ENCODE data around the gene IL17RC. TPM values are rescaled to one million over a fixed set of nuclear protein-coding genes. Genes with fewer than 3 reads are reported as not detected.
"Not testable (repeated sequence)": the region's sequence is repeated elsewhere in the genome, so short reads cannot be mapped to it uniquely, and the experiment has no call there.

Gene IL17RC
- total RNA-seq, 4 donors from 2014 or later, result 14.8 to 67.3 (median 47.2) TPM

GRCh38 chr3:9891072-9891622 is 25.8 kb upstream of the IL17RC start:
- Histone ChIP-seq H3K27ac (peak overlapping the region; percentile 93 to 100 (median 96)), H3K4me1 (peaks cover 7 to 11% of the 10 kb centered on the region in 2 donors), H3K27me3 (no peaks in the 10 kb centered on the region), H3K4me3 (peak overlapping the region; percentile 65 to 100 (median 88)), H3K36me3 (peaks cover 0 to 20% of the 10 kb centered on the region in 2 donors), H3K9me3 (no peaks in the 10 kb centered on the region)
- in situ Hi-C loops (cut with MboI; ENCODE audit: low sequenced_read_pairs in 4 of 4) (no loop called here), intact Hi-C loops (cut with DNase I; ENCODE audit: low total_unique reads) (loop anchor here (1.0 to 2.0 kb wide), 3 partner anchors 24 to 430 kb away; partner anchors contain the start of genes RPUSD3 and SEC13)
- no peak for TF ChIP-seq POLR2A (IDR thresholded peaks at IDR 0.05)
- TF ChIP-seq, protein P1, sequence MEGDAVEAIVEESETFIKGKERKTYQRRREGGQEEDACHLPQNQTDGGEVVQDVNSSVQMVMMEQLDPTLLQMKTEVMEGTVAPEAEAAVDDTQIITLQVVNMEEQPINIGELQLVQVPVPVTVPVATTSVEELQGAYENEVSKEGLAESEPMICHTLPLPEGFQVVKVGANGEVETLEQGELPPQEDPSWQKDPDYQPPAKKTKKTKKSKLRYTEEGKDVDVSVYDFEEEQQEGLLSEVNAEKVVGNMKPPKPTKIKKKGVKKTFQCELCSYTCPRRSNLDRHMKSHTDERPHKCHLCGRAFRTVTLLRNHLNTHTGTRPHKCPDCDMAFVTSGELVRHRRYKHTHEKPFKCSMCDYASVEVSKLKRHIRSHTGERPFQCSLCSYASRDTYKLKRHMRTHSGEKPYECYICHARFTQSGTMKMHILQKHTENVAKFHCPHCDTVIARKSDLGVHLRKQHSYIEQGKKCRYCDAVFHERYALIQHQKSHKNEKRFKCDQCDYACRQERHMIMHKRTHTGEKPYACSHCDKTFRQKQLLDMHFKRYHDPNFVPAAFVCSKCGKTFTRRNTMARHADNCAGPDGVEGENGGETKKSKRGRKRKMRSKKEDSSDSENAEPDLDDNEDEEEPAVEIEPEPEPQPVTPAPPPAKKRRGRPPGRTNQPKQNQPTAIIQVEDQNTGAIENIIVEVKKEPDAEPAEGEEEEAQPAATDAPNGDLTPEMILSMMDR (IDR thresholded peaks at IDR 0.05 in 4 of 5, conservative IDR thresholded peaks at IDR 0.05 in 1 of 5), result no peak
- DNase-seq (no peak), ATAC-seq (no peak)

DNA sequence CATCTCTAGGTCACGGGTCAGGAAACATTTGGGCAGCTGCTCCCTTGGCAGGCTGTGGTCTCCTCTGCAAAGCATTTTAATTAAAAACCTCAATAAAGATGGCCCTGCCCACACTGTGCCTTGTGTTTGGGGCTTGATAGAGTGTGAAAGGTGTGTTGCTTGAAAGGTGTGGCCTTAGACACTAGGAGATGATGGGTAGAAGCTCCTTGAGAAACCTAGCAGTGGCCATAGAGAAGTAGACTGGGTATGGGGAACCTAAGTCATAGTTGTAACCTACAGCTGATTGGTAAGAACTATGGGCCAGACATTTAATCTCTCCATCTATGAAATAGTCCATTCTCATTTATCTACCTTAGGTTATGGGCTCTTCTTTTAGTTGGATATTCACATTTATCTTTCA is 23.2 kb upstream of the IL17RC start:
- intact Hi-C loops (cut with DNase I; ENCODE audit: low total_unique reads), result no loop called here
- in situ Hi-C loops (cut with MboI; ENCODE audit: low sequenced_read_pairs in 4 of 4), result no loop called here
- H3K9me3 ChIP-seq, result no peaks in the 10 kb centered on the region
- H3K4me1 ChIP-seq, result peaks cover 11% of the 10 kb centered on the region in 2 donors
- peaks cover 0 to 20% of the 10 kb centered on the region in 2 donors for H3K36me3 ChIP-seq
- H3K27me3 ChIP-seq, result no peaks in the 10 kb centered on the region
- no peak for TF ChIP-seq POLR2A (IDR thresholded peaks at IDR 0.05)
- TF ChIP-seq, protein P1 (IDR thresholded peaks at IDR 0.05 in 4 of 5, conservative IDR thresholded peaks at IDR 0.05 in 1 of 5), result no peak
- ATAC-seq (no peak), DNase-seq (no peak)
- H3K27ac ChIP-seq, result peak overlapping the region; percentile 2 to 72 (median 40)
- no peak overlapping the region for H3K4me3 ChIP-seq

DNA sequence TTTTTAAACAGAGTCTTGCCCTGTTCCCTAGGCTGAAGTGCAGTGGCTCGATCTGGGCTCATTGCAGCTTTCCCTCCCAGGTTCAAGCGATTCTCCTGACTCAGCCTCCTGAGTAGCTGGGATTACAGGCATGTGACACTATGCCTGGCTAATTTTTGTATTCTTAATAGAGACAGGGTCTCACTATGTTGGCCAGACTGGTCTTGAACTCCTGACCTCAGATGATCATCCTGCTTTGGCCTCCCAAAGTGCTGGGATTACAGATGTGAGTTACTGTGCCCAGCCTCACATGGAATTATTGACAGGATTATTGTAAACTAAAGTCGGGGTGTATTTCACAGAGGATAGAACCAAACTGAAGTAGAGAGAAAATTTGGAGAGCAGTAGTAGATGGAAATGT is 21.2 kb upstream of the IL17RC start:
- H3K9me3 ChIP-seq; intact Hi-C loops (cut with DNase I; ENCODE audit: low total_unique reads); ATAC-seq; H3K27me3 ChIP-seq; DNase-seq; H3K4me1 ChIP-seq; H3K4me3 ChIP-seq; in situ Hi-C loops (cut with MboI; ENCODE audit: low sequenced_read_pairs in 4 of 4): not testable (repeated sequence)
- Histone ChIP-seq H3K27ac (peak overlapping the region in 2 of 4 donors; percentile 16 to 72), H3K36me3 (peaks cover 0 to 20% of the 10 kb centered on the region in 2 donors)

DNA sequence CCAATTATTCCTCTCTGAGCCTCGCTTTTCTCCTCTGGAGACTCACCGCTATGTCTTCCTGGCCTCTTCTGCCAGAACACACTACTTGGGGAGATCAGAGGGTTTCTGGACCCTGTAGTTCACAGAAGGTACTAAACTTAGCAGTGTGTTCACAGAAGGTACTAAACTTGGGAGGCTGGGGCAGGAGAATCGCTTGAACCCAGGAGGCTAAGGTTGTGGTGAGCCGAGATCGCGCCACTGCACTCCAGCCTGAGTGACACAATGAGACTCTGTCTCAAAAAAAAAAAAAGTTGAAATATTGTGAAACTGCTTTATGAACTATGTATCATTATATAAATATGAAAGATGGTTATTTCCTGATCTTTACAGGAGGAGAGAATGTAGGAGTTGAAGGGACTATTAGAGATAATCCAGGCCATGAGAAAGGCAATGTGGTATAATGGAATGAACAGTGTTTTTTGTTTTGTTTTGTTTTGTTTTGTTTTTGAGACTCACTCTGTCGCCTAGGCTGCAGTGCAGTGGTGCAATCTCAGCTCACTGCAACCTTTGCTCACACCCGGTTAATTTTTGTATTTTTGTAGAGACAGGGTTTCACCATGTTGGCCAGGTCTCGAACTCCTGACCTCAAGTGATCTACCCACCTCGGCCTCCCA is 20.0 kb upstream of the IL17RC start:
- H3K4me1 ChIP-seq; intact Hi-C loops (cut with DNase I; ENCODE audit: low total_unique reads); H3K4me3 ChIP-seq; in situ Hi-C loops (cut with MboI; ENCODE audit: low sequenced_read_pairs in 4 of 4); H3K27ac ChIP-seq; ATAC-seq; DNase-seq; H3K9me3 ChIP-seq; H3K27me3 ChIP-seq: not testable (repeated sequence)
- peaks cover 0 to 20% of the 10 kb centered on the region in 2 donors for H3K36me3 ChIP-seq

DNA sequence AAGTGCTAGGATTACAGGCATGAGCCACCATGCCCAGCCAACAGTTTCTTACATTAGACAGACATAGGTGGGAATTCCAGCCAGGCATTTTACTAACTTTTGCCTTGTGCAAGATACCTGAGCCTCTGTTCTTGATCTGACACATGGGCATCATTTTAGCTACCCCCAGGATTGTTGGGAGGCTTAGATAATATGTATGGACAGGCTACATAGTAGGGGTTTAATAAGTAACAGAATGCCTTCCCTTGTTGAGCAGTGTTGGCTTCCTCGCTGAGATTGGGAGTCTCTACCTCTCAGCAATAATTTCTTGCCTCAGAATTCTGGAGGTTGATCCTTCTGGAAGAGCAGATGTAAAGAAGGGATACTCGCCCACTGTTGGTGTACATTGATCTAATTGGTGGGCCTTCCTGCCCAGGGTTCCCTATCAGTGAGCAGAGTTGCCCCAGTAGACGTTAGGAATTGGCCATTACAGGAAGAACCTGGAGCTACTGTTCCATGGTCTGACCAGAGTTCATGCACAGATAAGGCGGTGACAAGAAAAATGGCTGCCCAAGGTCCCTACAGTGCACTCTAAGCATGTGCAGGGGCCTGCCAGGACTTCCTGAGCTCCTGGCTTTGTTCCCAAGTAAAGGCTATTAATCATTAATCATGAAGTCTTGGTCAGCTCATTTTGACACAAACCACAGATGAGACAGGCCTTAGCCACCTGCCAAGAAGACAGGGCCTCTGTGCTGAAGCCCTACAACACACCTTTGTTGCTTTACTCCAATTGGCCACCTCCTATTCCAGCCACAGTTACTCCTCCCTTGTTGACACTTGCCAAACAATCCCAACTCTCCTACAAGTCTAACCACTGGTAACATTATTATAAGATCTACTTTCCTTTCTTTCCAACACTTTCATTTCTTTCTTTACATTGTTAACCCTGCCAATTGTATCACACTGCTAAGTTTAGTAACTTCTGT is 19.2 kb upstream of the IL17RC start:
- no peaks in the 10 kb centered on the region for H3K27me3 ChIP-seq
- no peak overlapping the region for H3K27ac ChIP-seq
- no peaks in the 10 kb centered on the region for H3K9me3 ChIP-seq
- TF ChIP-seq POLR2A (IDR thresholded peaks at IDR 0.05), result no peak
- TF ChIP-seq, protein P1 (IDR thresholded peaks at IDR 0.05 in 4 of 5, conservative IDR thresholded peaks at IDR 0.05 in 1 of 5), result no peak
- peaks cover 0 to 7% of the 10 kb centered on the region in 2 donors for H3K4me1 ChIP-seq
- H3K4me3 ChIP-seq, result no peak overlapping the region
- intact Hi-C loops (cut with DNase I; ENCODE audit: low total_unique reads), result no loop called here
- ATAC-seq, result peak in 1 of 2 donors; percentile 30
- peaks cover 0 to 14% of the 10 kb centered on the region in 2 donors for H3K36me3 ChIP-seq
- DNase-seq, result no peak
- in situ Hi-C loops (cut with MboI; ENCODE audit: low sequenced_read_pairs in 4 of 4), result no loop called here
